Right lobe of liver (tissue), 6 donors: ENCODE measurements around the gene SEC14L2. TPM values are rescaled to one million over a fixed set of nuclear protein-coding genes. Genes with fewer than 3 reads are reported as not detected.

Experiments used
- ATAC-seq, 4 donors: fragments of 200-7000 bp; cut with Tn5 transposase; one replicate each; pipeline ENCODE4 v1.9.1; 2020; ENCODE audit warnings: mild to moderate bottlenecking in 4 of 4, moderate library complexity in 4 of 4
- DNase-seq, 3 donors: peaks; one replicate each; pipeline ENCODE4 v3.0.0-alpha.2; 2020
- H3K27ac ChIP-seq, 3 donors: fragments of 200-600 bp; one replicate each; pipeline ENCODE4 v1.8.0; 2022
- H3K27me3 ChIP-seq, 2 donors: fragments of 200-600 bp; one replicate each; pipeline ENCODE4 v1.8.0; 2022
- H3K36me3 ChIP-seq, 4 donors: fragments of 200-600 bp; sonication (generic) in 1 of 4; one replicate each; pipeline versions ENCODE4 v1.5.1 to v1.8.0; 2017 to 2022; ENCODE audit warnings: control low read depth in 1 of 4
- H3K4me1 ChIP-seq, 4 donors: fragments of 200-600 bp; sonication (generic) in 1 of 4; one replicate each; pipeline versions ENCODE4 v1.5.1 to v1.8.0; 2017 to 2022; ENCODE audit warnings: control low read depth in 1 of 4
- H3K4me3 ChIP-seq, 3 donors: fragments of 200-600 bp; one replicate each; pipeline ENCODE4 v1.8.0; 2022
- H3K9me3 ChIP-seq, 4 donors: fragments of 200-600 bp; sonication (generic) in 1 of 4; one replicate each; pipeline versions ENCODE4 v1.5.1 to v1.8.0; 2017 to 2022; ENCODE audit warnings: control low read depth in 1 of 4
- CTCF ChIP-seq, 4 donors: fragments of 200-600 bp in 3 of 4; fragments of 450-650 bp in 1 of 4; IDR thresholded peaks; one replicate each; pipeline versions ENCODE4 v1.5.1 to v1.8.0; 2016 to 2022; ENCODE audit warnings: antibody characterized with exemption in 4 of 4, mild to moderate bottlenecking in 2 of 4
- POLR2A ChIP-seq: fragments of 450-650 bp; IDR thresholded peaks from one replicate; pipeline ENCODE4 v1.6.1; 2017; ENCODE audit warnings: antibody characterized with exemption, mild to moderate bottlenecking
- WGBS: methylation state at CpG from one replicate; pipeline ENCODE4 v1.1.6; 2018; ENCODE audit warnings: low coverage, low lambda C conversion rate; ENCODE audit not compliant: insufficient coverage; ENCODE audit errors: missing lambda C conversion rate; 5-methylcytosine and 5-hydroxymethylcytosine counted together
- intact Hi-C, 2 donors: fragments of 100-400 bp; cut with DNase I; formaldehyde crosslinking; loops; one replicate each; pipeline versions ENCODE4 v1.11.2 to v1.14.1; 2022
- total RNA-seq, 6 experiments: library from RNA; depleted of rRNA in 2 of 6; stranded (reverse); fragments of >200 nt in 2 of 6; fragmentation: NEBNext Ultra II Directional in 3 of 6; extraction: Animal tissue kit (Norgen Biotek cat#: 25700) in 3 of 6; gene quantifications; one replicate each; pipeline versions ENCODE4 v1.1.0 to v1.2.4, GENCODE V29; 2016 to 2023
- donor health status: DM: no; HTN: yes; CAD: no.
- donor health status: DM: no; HTN: no; CAD: no.
- donor health status: DM: no; HTN: no; CAD: no.
- donor health status: DM: no; HTN: yes; CAD: no.
- donor health status: DM: no; HTN: yes; CAD: no.

The SEC14L2 gene
- total RNA-seq, 6 experiments from 2014 or later, result 42.7 to 240 (median 101) TPM

GRCh38 chr22:30414525-30415047, 17.8 kb downstream of the SEC14L2 start:
- H3K27ac ChIP-seq, result no peak overlapping the region
- peaks cover 0 to 95% (median 41%) of the 10 kb centered on the region in 4 donors for H3K36me3 ChIP-seq
- peaks cover 0 to 85% (median 27%) of the 10 kb centered on the region in 4 donors for H3K4me1 ChIP-seq
- no peaks in the 10 kb centered on the region for H3K9me3 ChIP-seq
- DNase-seq (no peak), ATAC-seq (no peak)
- no peak overlapping the region for H3K4me3 ChIP-seq
- intact Hi-C loops, result no loop called here
- 87% methylated on average over 4 of the region's 4 CpGs for WGBS
- no peaks in the 10 kb centered on the region for H3K27me3 ChIP-seq
- TF ChIP-seq POLR2A (no peak), CTCF (IDR thresholded peaks at IDR 0.05) (no peak)

GRCh38 chr22:30416403-30416802, 19.6 kb downstream of the SEC14L2 start:
- ATAC-seq, result peak; percentile 31 to 71 (median 46)
- DNase-seq, result no peak
- peaks cover 0 to 93% (median 35%) of the 10 kb centered on the region in 4 donors for H3K4me1 ChIP-seq
- peak overlapping the region in 2 of 3 donors; percentile 7 to 48 for H3K27ac ChIP-seq
- H3K9me3 ChIP-seq, result no peaks in the 10 kb centered on the region
- no peak for TF ChIP-seq CTCF (IDR thresholded peaks at IDR 0.05)
- no peak for TF ChIP-seq POLR2A
- intact Hi-C loops, result no loop called here
- H3K27me3 ChIP-seq, result no peaks in the 10 kb centered on the region
- H3K36me3 ChIP-seq, result peaks cover 0 to 88% (median 31%) of the 10 kb centered on the region in 4 donors
- WGBS, result 6% methylated on average over 2 of the region's 2 CpGs
- no peak overlapping the region for H3K4me3 ChIP-seq

- Histone ChIP-seq H3K4me1 (peaks cover 0 to 94% (median 37%) of the 10 kb centered on the region in 4 donors), H3K9me3 (no peaks in the 10 kb centered on the region), H3K4me3 (no peak overlapping the region), H3K27ac (peak overlapping the region in 2 of 3 donors; percentile 7 to 20), H3K36me3 (peaks cover 0 to 83% (median 28%) of the 10 kb centered on the region in 4 donors), H3K27me3 (no peaks in the 10 kb centered on the region)
- 27% methylated on average over 1 of the region's 1 CpG for WGBS
- ATAC-seq (no peak), DNase-seq (no peak)
- intact Hi-C loops, result no loop called here
- TF ChIP-seq POLR2A (no peak), CTCF (IDR thresholded peaks at IDR 0.05) (no peak)
These were observed 20.0 kb downstream of the SEC14L2 start for GRCh38 chr22:30416837-30417236.

GRCh38 chr22:30420347-30421125, 23.7 kb downstream of the SEC14L2 start:
- Histone ChIP-seq H3K27ac (peak overlapping the region in 2 of 3 donors; percentile 32 to 98), H3K9me3 (no peaks in the 10 kb centered on the region), H3K36me3 (peaks cover 0 to 54% (median 10%) of the 10 kb centered on the region in 4 donors), H3K4me3 (no peak overlapping the region), H3K4me1 (peaks cover 0 to 95% (median 36%) of the 10 kb centered on the region in 4 donors), H3K27me3 (no peaks in the 10 kb centered on the region)
- intact Hi-C loops, result no loop called here
- WGBS, result 27% methylated on average over 6 of the region's 6 CpGs
- DNase-seq (peak in 1 of 3 donors; percentile 4), ATAC-seq (no peak)
- TF ChIP-seq CTCF (IDR thresholded peaks at IDR 0.05), result no peak
- TF ChIP-seq POLR2A, result no peak
